CD14-positive monocyte (primary cell): ENCODE data around the gene PCDHGA2. TPM values are rescaled to one million over a fixed set of nuclear protein-coding genes. Genes with fewer than 3 reads are reported as not detected.

Source experiments
- DNase-seq, 3 donors: peaks; one replicate each; pipeline ENCODE4 v3.0.0-alpha.2; 2011 to 2022
- H2AFZ ChIP-seq: 2 replicates; pipeline ENCODE4 v1.6.0; 2012; ENCODE audit warnings: mild to moderate bottlenecking, low read depth, low read length, inconsistent platforms; ENCODE audit not compliant: insufficient read depth, poor library complexity, severe bottlenecking
- H3K27ac ChIP-seq, 2 donors: 1 replicate in 1 of 2; 2 replicates in 1 of 2; pipeline ENCODE4 v1.5.1; 2012 to 2013; ENCODE audit warnings: low read length in 2 of 2, control low read depth in 1 of 2, inconsistent platforms in 1 of 2, low read depth in 1 of 2, mild to moderate bottlenecking in 1 of 2
- H3K27me3 ChIP-seq, 2 donors: one replicate each; pipeline versions ENCODE4 v1.6.0 to v1.6.1; 2011 to 2013; ENCODE audit warnings: low read length in 2 of 2; ENCODE audit not compliant: control insufficient read depth in 2 of 2, insufficient read depth in 2 of 2
- H3K36me3 ChIP-seq, 2 donors: replicated peaks in 1 of 2; 1 replicate in 1 of 2; 2 replicates in 1 of 2; pipeline versions ENCODE4 v1.5.1 to v1.6.1; 2012 to 2013; ENCODE audit warnings: low read length in 2 of 2, control low read depth in 1 of 2, inconsistent platforms in 1 of 2, mild to moderate bottlenecking in 1 of 2; ENCODE audit not compliant: insufficient read depth in 2 of 2, control insufficient read depth in 1 of 2
- H3K4me1 ChIP-seq, 2 donors: 1 replicate in 1 of 2; 2 replicates in 1 of 2; pipeline versions ENCODE4 v1.5.1 to v1.6.1; 2012 to 2013; ENCODE audit warnings: low read length in 2 of 2, control low read depth in 1 of 2, inconsistent platforms in 1 of 2, mild to moderate bottlenecking in 1 of 2, moderate library complexity in 1 of 2; ENCODE audit not compliant: insufficient read depth in 2 of 2, control insufficient read depth in 1 of 2
- H3K4me2 ChIP-seq: replicated peaks from 2 replicates; pipeline ENCODE3; 2012; ENCODE audit warnings: low read length, moderate library complexity, mild to moderate bottlenecking; ENCODE audit not compliant: poor library complexity, severe bottlenecking; ENCODE audit errors: extremely low read depth
- H3K4me3 ChIP-seq, 3 experiments: fragments of 200-600 bp in 1 of 3; sonication (generic) in 1 of 3; replicated peaks in 1 of 3; 1 replicate in 2 of 3; 2 replicates in 1 of 3; pipeline ENCODE4 v1.5.1; 2011 to 2013; ENCODE audit warnings: low read length in 3 of 3, mild to moderate bottlenecking in 3 of 3, control low read depth in 2 of 3, low read depth in 2 of 3, inconsistent platforms in 1 of 3, moderate library complexity in 1 of 3
- H3K79me2 ChIP-seq: 2 replicates; pipeline ENCODE4 v1.6.0; 2012; ENCODE audit warnings: mild to moderate bottlenecking, control low read depth, inconsistent platforms, low read length, moderate library complexity; ENCODE audit not compliant: insufficient read depth
- H3K9ac ChIP-seq: 2 replicates; pipeline ENCODE4 v1.6.0; 2017; ENCODE audit warnings: low read length, mild to moderate bottlenecking; ENCODE audit not compliant: insufficient read depth, poor library complexity, severe bottlenecking
- H3K9me3 ChIP-seq, 2 donors: replicated peaks in 1 of 2; 1 replicate in 1 of 2; 2 replicates in 1 of 2; pipeline versions ENCODE4 v1.5.1 to v1.6.1; 2012 to 2013; ENCODE audit warnings: low read length in 2 of 2, control low read depth in 1 of 2; ENCODE audit not compliant: control insufficient read depth in 1 of 2, insufficient read depth in 1 of 2
- H4K20me1 ChIP-seq: 2 replicates; pipeline ENCODE4 v1.6.0; 2012; ENCODE audit warnings: mild to moderate bottlenecking, low read length, control low read depth, moderate library complexity; ENCODE audit not compliant: insufficient read depth
- H3K27ac Mint-ChIP-seq, 7 donors: one replicate each; pipeline ENCODE4 v1.8.0; 2020; ENCODE audit warnings: mild to moderate bottlenecking in 7 of 7, mixed read lengths in 7 of 7, moderate library complexity in 6 of 7, inconsistent platforms in 2 of 7
- H3K27me3 Mint-ChIP-seq, 3 donors: one replicate each; pipeline ENCODE4 v1.8.0; 2021 to 2022; ENCODE audit warnings: low read depth in 3 of 3, mild to moderate bottlenecking in 3 of 3, mixed read lengths in 3 of 3, moderate library complexity in 3 of 3, inconsistent platforms in 1 of 3
- H3K36me3 Mint-ChIP-seq, 2 donors: one replicate each; pipeline ENCODE4 v1.8.0; 2020; ENCODE audit warnings: mixed read lengths in 2 of 2, inconsistent platforms in 1 of 2, mild to moderate bottlenecking in 1 of 2
- H3K4me1 Mint-ChIP-seq: one replicate; pipeline ENCODE4 v1.8.0; 2020; ENCODE audit warnings: mild to moderate bottlenecking, mixed read lengths
- H3K4me3 Mint-ChIP-seq, 2 donors: one replicate each; pipeline ENCODE4 v1.8.0; 2020; ENCODE audit warnings: mild to moderate bottlenecking in 2 of 2, mixed read lengths in 2 of 2, moderate library complexity in 1 of 2
- H3K9me3 Mint-ChIP-seq, 7 donors: one replicate each; pipeline ENCODE4 v1.8.0; 2020 to 2022; ENCODE audit warnings: mixed read lengths in 7 of 7, mild to moderate bottlenecking in 6 of 7, moderate library complexity in 6 of 7, inconsistent platforms in 2 of 7
- CTCF ChIP-seq: fragments of 200-600 bp; IDR thresholded peaks from one replicate; pipeline ENCODE4 v1.8.0; 2022; ENCODE audit warnings: antibody characterized with exemption, mild to moderate bottlenecking
- WGBS: methylation state at CpG from one replicate; pipeline ENCODE4 v1.1.5; 2013; ENCODE audit warnings: missing lambda C conversion rate; ENCODE audit not compliant: insufficient coverage; 5-methylcytosine and 5-hydroxymethylcytosine counted together
- intact Hi-C, 2 donors: fragments of 100-400 bp; cut with micrococcal nuclease; formaldehyde crosslinking; loops; one replicate each; pipeline versions ENCODE4 v1.15.0 to v1.15.1; 2023
- polyA plus RNA-seq, 3 donors: library from polyadenylated mRNA; depleted of rRNA in 1 of 3; unstranded in 2 of 3; stranded (reverse) in 1 of 3; fragments of 300-500 nt in 2 of 3; fragments of >200 nt in 1 of 3; fragmentation: Illumina TruSeq in 2 of 3; gene quantifications; 1 replicate in 2 of 3; 2 replicates in 1 of 3; pipeline ENCODE4 v1.2.3, GENCODE V29; 2012 to 2021

Gene PCDHGA2
- polyA plus RNA-seq, 3 donors, result not detected

GRCh38 chr5:141303756-141304155 is 34.8 kb upstream of the PCDHGA2 start, which contains the start of gene SLC25A2:
Gene SLC25A2 (minus strand): TSS chr5:141304049. CDS start chr5:141303865, 184 bp downstream.
- Histone ChIP-seq H2AFZ (no peak within 1 kb of the TSS), H3K27me3 (no peaks in the 10 kb centered on the region), H3K4me2 (no peak within 1 kb of the TSS), H3K79me2 (no peaks in the 10 kb centered on the region), H3K4me1 (no peaks in the 10 kb centered on the region), H3K27ac (no peak within 1 kb of the TSS), H3K9ac (no peak within 1 kb of the TSS), H3K4me3 (peak within 1 kb of the TSS in 1 of 3 experiments; percentile 21), H3K9me3 (peaks cover 79 to 95% of the 10 kb centered on the region in 2 donors), H4K20me1 (no peaks in the 10 kb centered on the region), H3K36me3 (no peaks in the 10 kb centered on the region)
- WGBS, result 67% methylated on average over 36 of the region's 36 CpGs
- Mint-ChIP-seq H3K9me3 (peaks cover 44 to 88% (median 78%) of the 10 kb centered on the region in 7 donors), H3K4me3 (no peak within 1 kb of the TSS), H3K4me1 (no peaks in the 10 kb centered on the region), H3K27ac (no peak within 1 kb of the TSS), H3K36me3 (no peaks in the 10 kb centered on the region), H3K27me3 (no peaks in the 10 kb centered on the region)
- intact Hi-C loops, result no loop called here
- no peak for DNase-seq
- TF ChIP-seq CTCF, result no peak

GRCh38 chr5:141306630-141307029 is 31.9 kb upstream of the PCDHGA2 start:
- H3K27ac ChIP-seq, result no peak overlapping the region
- DNase-seq, result no peak
- H3K9me3 Mint-ChIP-seq, result peaks cover 47 to 89% (median 80%) of the 10 kb centered on the region in 7 donors
- no peak overlapping the region for H3K9ac ChIP-seq
- H3K27ac Mint-ChIP-seq, result no peak overlapping the region
- H3K4me3 Mint-ChIP-seq, result no peak overlapping the region
- H4K20me1 ChIP-seq, result no peaks in the 10 kb centered on the region
- H3K9me3 ChIP-seq, result peaks cover 74 to 85% of the 10 kb centered on the region in 2 donors
- no peaks in the 10 kb centered on the region for H3K36me3 ChIP-seq
- TF ChIP-seq CTCF, result no peak
- H3K4me1 Mint-ChIP-seq, result no peaks in the 10 kb centered on the region
- H3K36me3 Mint-ChIP-seq, result peaks cover 0 to 2% of the 10 kb centered on the region in 2 donors
- H3K79me2 ChIP-seq, result no peaks in the 10 kb centered on the region
- intact Hi-C loops, result no loop called here
- H3K27me3 Mint-ChIP-seq, result no peaks in the 10 kb centered on the region
- no peaks in the 10 kb centered on the region for H3K4me1 ChIP-seq
- H3K4me3 ChIP-seq, result no peak overlapping the region
- no peak overlapping the region for H3K4me2 ChIP-seq
- no CpG with 5 or more reads among the region's 1 CpG for WGBS
- H2AFZ ChIP-seq, result no peak overlapping the region
- H3K27me3 ChIP-seq, result no peaks in the 10 kb centered on the region
